GM13976 (cell line): ENCODE data around the gene DCX.

Experiments used
- DNase-seq: peaks from one replicate; pipeline ENCODE4 v3.0.0; 2012; ENCODE audit warnings: low spot score
- CTCF ChIP-seq: IDR thresholded peaks from 2 replicates; pipeline ENCODE4 v1.5.1; 2012; ENCODE audit warnings: borderline replicate concordance, mild to moderate bottlenecking; ENCODE audit not compliant: insufficient read depth; ENCODE audit errors: extremely low read depth, missing control alignments, control extremely low read depth
- in situ Hi-C: fragments of 300-500 bp; cut with MboI; formaldehyde crosslinking; loops from one replicate; pipeline ENCODE4 v1.12.0; 2022; ENCODE audit warnings: low sequenced_read_pairs, mixed read lengths, inconsistent platforms; ENCODE audit not compliant: unreplicated experiment

DCX gene

DNA sequence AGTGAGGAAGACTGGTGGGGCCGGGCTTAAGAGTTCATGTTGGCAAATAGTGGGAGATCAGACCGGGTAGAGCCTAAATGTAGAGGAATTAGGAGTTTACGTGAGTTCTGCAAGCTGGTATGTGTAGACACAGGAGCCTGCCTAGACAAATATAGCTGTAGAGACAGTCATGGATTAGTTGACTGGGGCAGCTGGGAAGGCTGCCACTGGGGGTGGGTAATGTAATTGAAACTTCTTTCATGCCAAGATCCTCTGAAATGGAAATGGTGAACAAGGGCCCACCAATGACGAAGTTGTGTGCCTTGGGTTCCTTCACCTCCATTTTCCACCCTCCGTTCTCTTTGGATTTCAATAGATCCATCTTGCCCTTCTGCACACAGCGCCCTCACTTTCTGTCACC, 129.9 kb downstream of the DCX start:
- no peak for DNase-seq
- in situ Hi-C loops: no loop called here
- TF ChIP-seq CTCF: no peak

DNA sequence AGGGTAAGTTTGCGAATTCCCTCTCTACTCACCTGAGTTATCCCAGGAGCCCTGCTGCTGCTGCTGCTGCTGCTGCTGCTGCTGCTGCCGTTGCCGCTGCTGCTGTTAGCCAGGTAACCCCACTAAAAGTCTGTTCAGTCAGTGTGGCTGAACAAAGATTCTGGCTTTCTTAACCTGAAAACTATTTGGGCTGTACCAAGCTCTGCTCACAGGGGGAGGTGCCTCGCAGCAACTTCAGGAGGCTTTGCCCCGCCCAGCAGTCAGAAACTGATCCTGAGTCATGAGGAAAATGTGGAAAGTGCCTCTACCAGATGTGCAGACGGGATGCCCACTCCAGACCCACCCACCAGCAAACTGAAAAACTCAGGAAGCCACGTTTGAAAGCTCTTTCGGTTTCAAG, 141.7 kb downstream of the DCX start, which contains the start of gene CAPN6:
CAPN6 (minus strand) TSS at position 145 of the 400 bp plus-strand sequence. CDS start 6,547 bp downstream, outside the sequence.
- no peak for DNase-seq
- in situ Hi-C loops: no loop called here
- no peak for TF ChIP-seq CTCF

DNA sequence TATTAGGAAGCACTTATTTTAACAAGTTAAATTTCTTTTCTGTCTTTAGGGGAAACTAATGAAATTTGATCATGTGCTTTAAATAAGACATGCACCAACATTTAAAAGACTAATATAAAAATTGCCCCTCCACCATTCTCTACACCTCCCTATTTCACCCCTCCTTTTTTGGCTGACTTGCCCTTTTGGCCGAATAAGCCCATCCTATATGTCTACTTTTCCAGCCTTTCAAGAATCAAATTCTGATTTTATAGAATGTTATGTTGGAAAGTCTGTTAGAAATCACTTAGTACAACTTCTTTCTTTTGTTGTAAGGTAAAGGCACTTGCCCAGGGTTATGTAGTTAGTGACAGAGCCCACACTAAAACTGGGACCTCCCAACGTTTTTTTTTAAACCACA, 143.5 kb downstream of the DCX start:
- in situ Hi-C loops: no loop called here
- TF ChIP-seq CTCF: no peak
- DNase-seq: no peak

DNA sequence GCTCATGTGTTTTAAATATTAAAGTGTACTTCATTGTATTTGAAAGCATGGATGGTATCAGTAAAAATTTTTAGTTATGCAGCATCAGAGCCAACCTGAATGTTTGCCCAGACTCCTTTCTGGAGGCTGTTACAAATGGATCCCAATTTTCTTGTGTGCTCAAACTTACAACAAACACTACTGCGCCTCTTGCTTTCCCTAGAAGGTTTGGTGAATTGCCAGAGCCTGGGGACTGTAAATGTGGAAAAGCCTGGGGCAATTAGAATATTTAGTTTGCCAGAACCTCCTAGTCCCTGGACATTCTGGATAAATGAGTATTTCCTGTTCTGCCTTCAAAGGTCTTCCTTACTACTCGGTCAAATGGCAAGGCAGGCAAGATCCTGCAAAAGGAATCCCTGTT, 146.5 kb downstream of the DCX start:
- in situ Hi-C loops: no loop called here
- TF ChIP-seq CTCF: no peak
- no peak for DNase-seq

- TF ChIP-seq CTCF: no peak
- no peak for DNase-seq
- in situ Hi-C loops: no loop called here
Observed at GRCh38 chrX:111264385-111264784, 147.6 kb downstream of the DCX start.

- in situ Hi-C loops: no loop called here
- TF ChIP-seq CTCF: no peak
- DNase-seq: no peak
Observed at GRCh38 chrX:111262086-111262485, 149.9 kb downstream of the DCX start.

- in situ Hi-C loops: no loop called here
- no peak for DNase-seq
- TF ChIP-seq CTCF: no peak
Observed at GRCh38 chrX:111260451-111260850, 151.5 kb downstream of the DCX start.
